Astrocyte of the spinal cord (primary cell): ENCODE measurements around the gene B9D2.

Experiments
- DNase-seq: peaks from one replicate; pipeline ENCODE4 v3.0.0; 2011; ENCODE audit warnings: low read depth, low spot score
- H3K4me3 ChIP-seq: 2 replicates; pipeline ENCODE4 v1.5.1; 2011; ENCODE audit warnings: low read depth, mild to moderate bottlenecking, low read length, moderate library complexity
- CTCF ChIP-seq: IDR thresholded peaks from 2 replicates; pipeline ENCODE4 v1.5.1; 2012; ENCODE audit warnings: low read depth, mild to moderate bottlenecking, low read length, inconsistent platforms
- in situ Hi-C: cut with HindIII; loops from 2 replicates; pipeline ENCODE4 v1.10.0; 2017; ENCODE audit warnings: low sequenced_read_pairs

The B9D2 gene

GRCh38 chr19:41355802-41356201 lies 8.1 kb downstream of the B9D2 start:
- no peak for DNase-seq
- in situ Hi-C loops, result no loop called here
- H3K4me3 ChIP-seq, result no peak overlapping the region
- TF ChIP-seq CTCF, result no peak

- no peak overlapping the region for H3K4me3 ChIP-seq
- no peak for TF ChIP-seq CTCF
- DNase-seq, result no peak
- in situ Hi-C loops, result no loop called here
Measured at GRCh38 chr19:41355035-41355434, 8.9 kb downstream of the B9D2 start.

GRCh38 chr19:41354343-41354953 lies 9.5 kb downstream of the B9D2 start:
- in situ Hi-C loops, result no loop called here
- TF ChIP-seq CTCF, result no peak
- H3K4me3 ChIP-seq, result peak overlapping the region; percentile 85
- no peak for DNase-seq

GRCh38 chr19:41353466-41354342 lies 10.2 kb downstream of the B9D2 start, which contains the start of gene TGFB1:
TSS of gene TGFB1 (minus strand) at chr19:41353922. CDS start at chr19:41353044, 878 bp downstream.
- peak within 1 kb of the TSS; percentile 85 for H3K4me3 ChIP-seq
- TF ChIP-seq CTCF, result peak; percentile 91
- peak; percentile 89 for DNase-seq
- in situ Hi-C loops, result no loop called here

GRCh38 chr19:41352609-41353465 lies 11.1 kb downstream of the B9D2 start:
- DNase-seq, result peak; percentile 46
- in situ Hi-C loops, result no loop called here
- peak overlapping the region; percentile 85 for H3K4me3 ChIP-seq
- peak; percentile 65 for TF ChIP-seq CTCF

GRCh38 chr19:41352279-41352608 lies 11.7 kb downstream of the B9D2 start:
- no peak for DNase-seq
- no peak for TF ChIP-seq CTCF
- in situ Hi-C loops, result no loop called here
- peak overlapping the region; percentile 85 for H3K4me3 ChIP-seq
